Osteocyte (in vitro differentiated cells): ENCODE data around the gene CST3. TPM values are rescaled to one million over a fixed set of nuclear protein-coding genes. Genes with fewer than 3 reads are reported as not detected.
"Not testable (repeated sequence)": the region's sequence is repeated elsewhere in the genome, so short reads cannot be mapped to it uniquely, and the experiment has no call there.

Source experiments
- DNase-seq: peaks from one replicate; pipeline ENCODE4 v3.0.0; 2021; ENCODE audit warnings: mixed read lengths; ENCODE audit not compliant: unreplicated experiment; ENCODE audit errors: extremely low spot score
- H3K27ac Mint-ChIP-seq: one replicate; pipeline ENCODE4 v1.8.0; 2021; ENCODE audit warnings: mild to moderate bottlenecking, mixed read lengths; ENCODE audit not compliant: unreplicated experiment
- H3K27me3 Mint-ChIP-seq: one replicate; pipeline ENCODE4 v1.8.0; 2021; ENCODE audit warnings: mixed read lengths; ENCODE audit not compliant: unreplicated experiment
- H3K36me3 Mint-ChIP-seq: one replicate; pipeline ENCODE4 v1.8.0; 2021; ENCODE audit warnings: mixed read lengths; ENCODE audit not compliant: unreplicated experiment
- H3K4me1 Mint-ChIP-seq: one replicate; pipeline ENCODE4 v1.8.0; 2021; ENCODE audit warnings: mixed read lengths; ENCODE audit not compliant: unreplicated experiment
- H3K4me3 Mint-ChIP-seq: one replicate; pipeline ENCODE4 v1.8.0; 2021; ENCODE audit warnings: mild to moderate bottlenecking, moderate library complexity, mixed read lengths; ENCODE audit not compliant: unreplicated experiment
- H3K9me3 Mint-ChIP-seq: one replicate; pipeline ENCODE4 v1.8.0; 2021; ENCODE audit warnings: mixed read lengths; ENCODE audit not compliant: unreplicated experiment
- total RNA-seq: library from RNA; stranded (reverse); gene quantifications from 2 replicates; pipeline ENCODE4 v1.2.1, GENCODE V29; 2021
- TF ChIP-seq, protein P1 (sequence below): fragments of 200-600 bp; sonication (generic); IDR thresholded peaks from 2 replicates; pipeline ENCODE4 v1.5.0; 2021; ENCODE audit warnings: antibody characterized with exemption, mild to moderate bottlenecking, moderate library complexity

The CST3 gene
- total RNA-seq, 1 donor from 2014 or later: 710 TPM

DNA sequence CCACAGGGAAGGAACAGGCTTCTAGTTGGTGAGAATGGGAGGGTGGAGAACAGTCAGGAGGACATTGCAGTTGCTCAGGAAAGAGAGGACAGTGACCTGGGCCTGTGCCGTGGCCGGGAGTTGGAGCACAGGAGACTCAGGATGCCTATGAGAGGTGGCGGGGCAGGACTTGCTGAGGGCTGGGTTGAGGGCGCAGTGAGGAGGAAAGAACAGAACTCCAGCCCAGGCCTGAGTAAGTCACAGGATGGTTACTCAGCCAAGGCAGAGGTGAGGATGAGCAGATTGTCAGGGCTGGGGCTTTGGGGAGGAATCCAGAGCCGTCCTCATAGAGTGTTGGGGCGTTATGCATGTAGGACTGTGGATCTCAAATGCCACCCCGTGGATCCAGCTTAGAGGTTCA is 29.9 kb upstream of the CST3 start:
- Mint-ChIP-seq H3K4me1 (peaks cover 2% of the 10 kb centered on the region), H3K27ac (no peak overlapping the region), H3K36me3 (no peaks in the 10 kb centered on the region), H3K27me3 (peaks cover 8% of the 10 kb centered on the region), H3K9me3 (no peaks in the 10 kb centered on the region), H3K4me3 (no peak overlapping the region)
- TF ChIP-seq, protein P1, sequence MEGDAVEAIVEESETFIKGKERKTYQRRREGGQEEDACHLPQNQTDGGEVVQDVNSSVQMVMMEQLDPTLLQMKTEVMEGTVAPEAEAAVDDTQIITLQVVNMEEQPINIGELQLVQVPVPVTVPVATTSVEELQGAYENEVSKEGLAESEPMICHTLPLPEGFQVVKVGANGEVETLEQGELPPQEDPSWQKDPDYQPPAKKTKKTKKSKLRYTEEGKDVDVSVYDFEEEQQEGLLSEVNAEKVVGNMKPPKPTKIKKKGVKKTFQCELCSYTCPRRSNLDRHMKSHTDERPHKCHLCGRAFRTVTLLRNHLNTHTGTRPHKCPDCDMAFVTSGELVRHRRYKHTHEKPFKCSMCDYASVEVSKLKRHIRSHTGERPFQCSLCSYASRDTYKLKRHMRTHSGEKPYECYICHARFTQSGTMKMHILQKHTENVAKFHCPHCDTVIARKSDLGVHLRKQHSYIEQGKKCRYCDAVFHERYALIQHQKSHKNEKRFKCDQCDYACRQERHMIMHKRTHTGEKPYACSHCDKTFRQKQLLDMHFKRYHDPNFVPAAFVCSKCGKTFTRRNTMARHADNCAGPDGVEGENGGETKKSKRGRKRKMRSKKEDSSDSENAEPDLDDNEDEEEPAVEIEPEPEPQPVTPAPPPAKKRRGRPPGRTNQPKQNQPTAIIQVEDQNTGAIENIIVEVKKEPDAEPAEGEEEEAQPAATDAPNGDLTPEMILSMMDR: no peak
- no peak for DNase-seq

DNA sequence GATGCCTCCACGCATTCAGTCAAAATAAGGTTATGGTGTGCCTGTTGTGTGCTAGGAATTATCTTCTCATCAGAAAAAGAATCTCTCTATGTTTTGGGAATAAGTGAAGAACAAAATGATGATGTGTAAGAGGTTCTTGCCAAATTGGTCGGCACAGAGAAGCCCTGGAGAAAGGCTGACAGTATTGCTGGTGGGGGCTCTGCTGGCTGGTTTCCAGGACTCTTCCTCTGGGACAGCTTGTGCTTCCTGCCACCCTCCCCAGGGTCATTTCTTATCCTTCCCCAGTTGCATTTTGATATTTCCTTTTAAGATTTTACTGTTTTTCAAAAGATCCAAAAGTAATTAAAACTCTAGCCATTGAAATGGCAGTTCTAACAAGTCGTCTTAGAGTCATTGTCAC is 28.9 kb upstream of the CST3 start:
- Mint-ChIP-seq H3K4me1 (peaks cover 2% of the 10 kb centered on the region), H3K9me3 (no peaks in the 10 kb centered on the region), H3K36me3 (no peaks in the 10 kb centered on the region), H3K27ac (no peak overlapping the region), H3K4me3 (no peak overlapping the region), H3K27me3 (peaks cover 3% of the 10 kb centered on the region)
- TF ChIP-seq, protein P1: no peak
- no peak for DNase-seq

GRCh38 chr20:23666189-23666588 is 28.4 kb upstream of the CST3 start:
- TF ChIP-seq, protein P1: peak; percentile 30
- no peak overlapping the region for H3K27ac Mint-ChIP-seq
- H3K4me1 Mint-ChIP-seq: peaks cover 4% of the 10 kb centered on the region
- no peaks in the 10 kb centered on the region for H3K9me3 Mint-ChIP-seq
- no peaks in the 10 kb centered on the region for H3K36me3 Mint-ChIP-seq
- H3K27me3 Mint-ChIP-seq: peaks cover 3% of the 10 kb centered on the region
- H3K4me3 Mint-ChIP-seq: no peak overlapping the region
- no peak for DNase-seq

DNA sequence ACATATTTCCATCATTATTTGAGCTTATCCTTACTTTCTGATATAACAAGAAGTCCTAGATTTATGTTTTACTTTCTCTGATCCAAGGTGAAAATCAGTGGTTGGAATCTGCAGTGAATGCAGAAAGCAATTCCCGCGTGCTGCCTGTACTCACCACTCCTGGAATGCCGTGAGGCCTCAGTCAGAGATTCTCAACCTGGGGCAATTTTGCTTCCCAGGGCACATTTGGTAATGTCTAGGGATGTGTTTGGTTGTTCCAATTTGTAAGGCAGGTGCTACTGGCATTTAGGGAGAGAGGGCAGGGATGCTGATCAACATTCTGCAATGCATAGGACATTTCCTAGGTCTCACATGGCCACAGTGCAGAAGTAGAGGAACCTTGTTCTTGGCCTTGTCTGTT is 27.2 kb upstream of the CST3 start:
- DNase-seq: no peak
- H3K9me3 Mint-ChIP-seq: no peaks in the 10 kb centered on the region
- TF ChIP-seq, protein P1: no peak
- no peaks in the 10 kb centered on the region for H3K36me3 Mint-ChIP-seq
- peaks cover 14% of the 10 kb centered on the region for H3K4me1 Mint-ChIP-seq
- no peak overlapping the region for H3K27ac Mint-ChIP-seq
- no peak overlapping the region for H3K4me3 Mint-ChIP-seq
- peaks cover 3% of the 10 kb centered on the region for H3K27me3 Mint-ChIP-seq

DNA sequence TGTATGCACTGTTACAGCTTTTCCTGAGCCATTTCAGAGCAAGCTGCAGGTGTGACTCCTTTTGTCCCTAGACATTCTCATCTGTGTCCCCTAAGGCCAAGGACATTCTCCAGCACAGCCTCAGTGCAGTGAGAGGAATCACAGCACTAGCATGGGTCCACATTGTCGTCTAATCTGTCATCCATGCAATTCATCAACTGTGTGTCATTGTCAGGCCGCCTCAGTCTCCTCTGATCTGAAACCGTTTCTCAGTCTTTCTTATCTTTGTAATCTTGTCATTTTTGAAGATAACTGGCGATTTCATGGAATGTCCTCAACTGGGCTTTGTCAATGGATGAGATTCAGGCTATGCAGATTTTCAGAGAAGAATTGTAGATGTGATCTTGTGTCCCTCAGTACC is 26.3 kb upstream of the CST3 start:
- not testable (repeated sequence) for H3K27me3 Mint-ChIP-seq, H3K9me3 Mint-ChIP-seq, H3K27ac Mint-ChIP-seq, H3K4me3 Mint-ChIP-seq, DNase-seq, H3K36me3 Mint-ChIP-seq
- peaks cover 22% of the 10 kb centered on the region for H3K4me1 Mint-ChIP-seq

DNA sequence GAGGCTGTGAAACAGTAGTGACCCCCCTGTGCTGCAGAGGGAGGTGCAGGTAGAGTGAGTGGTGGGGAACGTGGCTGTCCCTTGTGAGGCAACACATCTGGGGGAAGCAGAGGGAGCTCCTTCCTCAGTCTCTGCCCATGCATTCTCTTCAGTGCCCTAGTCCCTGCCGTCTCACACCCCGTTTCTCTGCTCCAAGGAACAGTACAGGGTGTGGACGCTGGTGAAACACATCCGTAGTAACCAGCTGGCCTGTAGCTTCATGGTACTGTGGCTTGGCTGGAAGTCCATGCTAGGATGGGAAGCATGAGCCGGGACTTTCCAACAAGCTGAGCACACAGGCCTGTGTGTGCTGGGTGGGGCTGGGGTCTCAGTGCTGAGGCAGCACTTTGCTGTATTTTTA is 25.4 kb upstream of the CST3 start:
- H3K27me3 Mint-ChIP-seq: peaks cover 3% of the 10 kb centered on the region
- DNase-seq: no peak
- H3K4me3 Mint-ChIP-seq: no peak overlapping the region
- TF ChIP-seq, protein P1: no peak
- H3K27ac Mint-ChIP-seq: no peak overlapping the region
- no peaks in the 10 kb centered on the region for H3K36me3 Mint-ChIP-seq
- peaks cover 22% of the 10 kb centered on the region for H3K4me1 Mint-ChIP-seq
- H3K9me3 Mint-ChIP-seq: no peaks in the 10 kb centered on the region
